CD4-positive, CD25-positive, alpha-beta regulatory T cell (primary cell): ENCODE data around the gene CD6. TPM values are rescaled to one million over a fixed set of nuclear protein-coding genes. Genes with fewer than 3 reads are reported as not detected.

Experiments used
- ATAC-seq, 2 donors: fragments of 150-1000 bp; cut with Tn5 transposase; one replicate each; pipeline ENCODE4 v1.10.0; 2021; ENCODE audit warnings: low read depth in 2 of 2, moderate number of reproducible peaks in 2 of 2, moderate library complexity in 1 of 2
- DNase-seq, 3 donors: peaks; one replicate each; pipeline versions ENCODE4 v3.0.0 to v3.0.0-alpha.2; 2012 to 2022; ENCODE audit warnings: mixed read lengths in 1 of 3
- H3K27ac ChIP-seq: one replicate; pipeline ENCODE4 v1.7.0; 2013; ENCODE audit warnings: mild to moderate bottlenecking, low read length; ENCODE audit not compliant: insufficient read depth, poor library complexity, severe bottlenecking
- H3K27me3 ChIP-seq: one replicate; pipeline ENCODE4 v1.7.0; 2013; ENCODE audit warnings: low read length; ENCODE audit not compliant: control insufficient read depth, insufficient read depth
- H3K36me3 ChIP-seq: one replicate; pipeline ENCODE4 v1.7.0; 2013; ENCODE audit warnings: mild to moderate bottlenecking, low read length, moderate library complexity; ENCODE audit not compliant: control insufficient read depth, insufficient read depth
- H3K4me1 ChIP-seq: 2 replicates; pipeline ENCODE4 v1.7.0; 2013; ENCODE audit warnings: mild to moderate bottlenecking, low read length; ENCODE audit not compliant: insufficient read depth, control insufficient read depth, poor library complexity, severe bottlenecking
- H3K4me3 ChIP-seq: one replicate; pipeline ENCODE4 v1.7.0; 2013; ENCODE audit warnings: low read depth, mild to moderate bottlenecking, low read length, moderate library complexity
- H3K9me3 ChIP-seq, 2 experiments: 1 replicate in 1 of 2; 2 replicates in 1 of 2; pipeline ENCODE4 v1.7.0; 2013; ENCODE audit warnings: low read length in 2 of 2, mild to moderate bottlenecking in 1 of 2, moderate library complexity in 1 of 2; ENCODE audit not compliant: control insufficient read depth in 2 of 2
- H3K27ac Mint-ChIP-seq, 3 donors: one replicate each; pipeline ENCODE4 v1.8.0; 2020 to 2022; ENCODE audit warnings: mild to moderate bottlenecking in 3 of 3, mixed read lengths in 3 of 3, moderate library complexity in 2 of 3
- H3K27me3 Mint-ChIP-seq: one replicate; pipeline ENCODE4 v1.8.0; 2022; ENCODE audit warnings: mild to moderate bottlenecking, mixed read lengths
- H3K36me3 Mint-ChIP-seq: one replicate; pipeline ENCODE4 v1.8.0; 2020; ENCODE audit warnings: mixed read lengths
- H3K4me1 Mint-ChIP-seq, 4 donors: one replicate each; pipeline ENCODE4 v1.8.0; 2020 to 2022; ENCODE audit warnings: mixed read lengths in 4 of 4, mild to moderate bottlenecking in 1 of 4
- H3K4me3 Mint-ChIP-seq, 4 donors: one replicate each; pipeline ENCODE4 v1.8.0; 2020 to 2022; ENCODE audit warnings: mild to moderate bottlenecking in 4 of 4, mixed read lengths in 4 of 4, moderate library complexity in 3 of 4
- H3K9me3 Mint-ChIP-seq, 7 donors: one replicate each; pipeline ENCODE4 v1.8.0; 2020 to 2022; ENCODE audit warnings: mixed read lengths in 7 of 7, mild to moderate bottlenecking in 3 of 7, moderate library complexity in 2 of 7
- polyA plus RNA-seq, 4 donors: library from polyadenylated mRNA; unstranded; fragments of 300-500 nt; fragmentation: Illumina TruSeq; gene quantifications; one replicate each; pipeline ENCODE4 v1.2.3, GENCODE V29; 2021
- total RNA-seq: library from RNA; stranded (reverse); gene quantifications from one replicate; pipeline ENCODE4 v1.2.3, GENCODE V29; 2022

CD6 gene
- total and polyA plus RNA-seq, 5 donors from 2014 or later, result 108 to 398 (median 138) TPM

GRCh38 chr11:61039916-61040315 is 68.4 kb downstream of the CD6 start:
- DNase-seq, result no peak
- Histone ChIP-seq H3K4me3 (no peak overlapping the region), H3K36me3 (no peaks in the 10 kb centered on the region), H3K4me1 (peaks cover 45% of the 10 kb centered on the region), H3K27me3 (no peaks in the 10 kb centered on the region), H3K27ac (no peak overlapping the region), H3K9me3 (no peaks in the 10 kb centered on the region)
- Mint-ChIP-seq H3K4me1 (peaks cover 14 to 72% (median 36%) of the 10 kb centered on the region in 4 donors), H3K27ac (peak overlapping the region in 2 of 3 donors; percentile 76 to 85), H3K36me3 (no peaks in the 10 kb centered on the region), H3K27me3 (no peaks in the 10 kb centered on the region), H3K4me3 (peak overlapping the region in 1 of 4 donors; percentile 58), H3K9me3 (no peaks in the 10 kb centered on the region)
- ATAC-seq, result no peak

GRCh38 chr11:61041755-61042518 is 70.5 kb downstream of the CD6 start:
- peaks cover 14 to 66% (median 32%) of the 10 kb centered on the region in 4 donors for H3K4me1 Mint-ChIP-seq
- peaks cover 42% of the 10 kb centered on the region for H3K4me1 ChIP-seq
- H3K4me3 ChIP-seq, result peak overlapping the region; percentile 75

GRCh38 chr11:61042537-61042936 is 71.1 kb downstream of the CD6 start:
- H3K4me1 Mint-ChIP-seq, result peaks cover 14 to 65% (median 33%) of the 10 kb centered on the region in 4 donors
- Histone ChIP-seq H3K4me1 (peaks cover 42% of the 10 kb centered on the region), H3K27ac (peak overlapping the region; percentile 85), H3K4me3 (peak overlapping the region; percentile 75), H3K36me3 (no peaks in the 10 kb centered on the region), H3K27me3 (no peaks in the 10 kb centered on the region), H3K9me3 (no peaks in the 10 kb centered on the region)
- H3K9me3 Mint-ChIP-seq, result no peaks in the 10 kb centered on the region
- H3K36me3 Mint-ChIP-seq, result no peaks in the 10 kb centered on the region
- peak overlapping the region; percentile 83 to 93 (median 90) for H3K4me3 Mint-ChIP-seq
- no peaks in the 10 kb centered on the region for H3K27me3 Mint-ChIP-seq
- peak overlapping the region; percentile 97 to 99 (median 97) for H3K27ac Mint-ChIP-seq
- ATAC-seq (peak; percentile 1 to 8), DNase-seq (no peak)

More at GRCh38 chr11:61041755-61042518, 70.5 kb downstream of the CD6 start:
- DNase-seq (peak; percentile 70 to 98 (median 90)), ATAC-seq (peak; percentile 100)
- Mint-ChIP-seq H3K4me3 (peak overlapping the region; percentile 83 to 93 (median 90)), H3K27me3 (no peaks in the 10 kb centered on the region), H3K36me3 (no peaks in the 10 kb centered on the region), H3K27ac (peak overlapping the region; percentile 97 to 99 (median 97)), H3K9me3 (no peaks in the 10 kb centered on the region)
- Histone ChIP-seq H3K9me3 (no peaks in the 10 kb centered on the region), H3K36me3 (no peaks in the 10 kb centered on the region), H3K27me3 (no peaks in the 10 kb centered on the region), H3K27ac (peak overlapping the region; percentile 85)

GRCh38 chr11:61042961-61043540 is 71.6 kb downstream of the CD6 start:
- Histone ChIP-seq H3K27me3 (no peaks in the 10 kb centered on the region), H3K36me3 (no peaks in the 10 kb centered on the region), H3K9me3 (no peaks in the 10 kb centered on the region), H3K4me1 (peaks cover 42% of the 10 kb centered on the region), H3K4me3 (peak overlapping the region; percentile 75), H3K27ac (peak overlapping the region; percentile 85)
- no peaks in the 10 kb centered on the region for H3K9me3 Mint-ChIP-seq
- peak overlapping the region; percentile 97 to 99 (median 97) for H3K27ac Mint-ChIP-seq
- ATAC-seq (no peak), DNase-seq (no peak)
- peaks cover 11 to 65% (median 32%) of the 10 kb centered on the region in 4 donors for H3K4me1 Mint-ChIP-seq
- peak overlapping the region; percentile 83 to 93 (median 90) for H3K4me3 Mint-ChIP-seq
- H3K36me3 Mint-ChIP-seq, result no peaks in the 10 kb centered on the region
- no peaks in the 10 kb centered on the region for H3K27me3 Mint-ChIP-seq

GRCh38 chr11:61045271-61045670 is 73.8 kb downstream of the CD6 start:
- Mint-ChIP-seq H3K4me3 (no peak overlapping the region), H3K4me1 (peaks cover 6 to 69% (median 45%) of the 10 kb centered on the region in 4 donors)
- H3K4me1 ChIP-seq, result peaks cover 51% of the 10 kb centered on the region

GRCh38 chr11:61046833-61047232 is 75.4 kb downstream of the CD6 start:
- Mint-ChIP-seq H3K27ac (peak overlapping the region in 1 of 3 donors; percentile 59), H3K36me3 (no peaks in the 10 kb centered on the region), H3K9me3 (peaks cover 0 to 2% (median 0%) of the 10 kb centered on the region in 7 donors), H3K4me3 (no peak overlapping the region), H3K4me1 (peaks cover 10 to 55% (median 37%) of the 10 kb centered on the region in 4 donors), H3K27me3 (no peaks in the 10 kb centered on the region)
- no peak overlapping the region for H3K4me3 ChIP-seq
- DNase-seq (no peak), ATAC-seq (no peak)
- H3K9me3 ChIP-seq, result no peaks in the 10 kb centered on the region
- no peaks in the 10 kb centered on the region for H3K27me3 ChIP-seq
- peaks cover 37% of the 10 kb centered on the region for H3K4me1 ChIP-seq
- H3K36me3 ChIP-seq, result no peaks in the 10 kb centered on the region
- H3K27ac ChIP-seq, result no peak overlapping the region

More at GRCh38 chr11:61045271-61045670, 73.8 kb downstream of the CD6 start:
- Histone ChIP-seq H3K36me3 (no peaks in the 10 kb centered on the region), H3K9me3 (no peaks in the 10 kb centered on the region), H3K27ac (no peak overlapping the region), H3K4me3 (no peak overlapping the region), H3K27me3 (no peaks in the 10 kb centered on the region)
- Mint-ChIP-seq H3K27me3 (no peaks in the 10 kb centered on the region), H3K36me3 (no peaks in the 10 kb centered on the region), H3K27ac (no peak overlapping the region), H3K9me3 (no peaks in the 10 kb centered on the region)
- ATAC-seq, result no peak
- DNase-seq, result no peak

GRCh38 chr11:61048368-61049062 is 77.0 kb downstream of the CD6 start:
- Histone ChIP-seq H3K9me3 (no peaks in the 10 kb centered on the region), H3K36me3 (no peaks in the 10 kb centered on the region), H3K4me1 (peaks cover 28% of the 10 kb centered on the region), H3K27me3 (no peaks in the 10 kb centered on the region), H3K27ac (peak overlapping the region; percentile 52), H3K4me3 (peak overlapping the region; percentile 42)
- DNase-seq (no peak), ATAC-seq (no peak)
- Mint-ChIP-seq H3K4me3 (peak overlapping the region; percentile 23 to 86 (median 64)), H3K4me1 (peaks cover 3 to 50% (median 34%) of the 10 kb centered on the region in 4 donors), H3K27me3 (no peaks in the 10 kb centered on the region), H3K36me3 (no peaks in the 10 kb centered on the region), H3K9me3 (peaks cover 0 to 2% (median 0%) of the 10 kb centered on the region in 7 donors), H3K27ac (peak overlapping the region; percentile 85 to 96 (median 94))
